Naive B cell (primary cell): Measurements from ENCODE around the gene PAK6. TPM values are rescaled to one million over a fixed set of nuclear protein-coding genes. Genes with fewer than 3 reads are reported as not detected.

ENCODE experiments used
- ATAC-seq, 2 donors: fragments of 150-1000 bp; cut with Tn5 transposase; 2 replicates each; pipeline ENCODE4 v1.10.0; 2021; ENCODE audit warnings: low read depth in 2 of 2, mild to moderate bottlenecking in 2 of 2, moderate library complexity in 2 of 2
- DNase-seq: peaks from one replicate; pipeline ENCODE4 v3.0.0; 2022
- H3K27ac Mint-ChIP-seq, 6 donors: one replicate each; pipeline ENCODE4 v1.8.0; 2020 to 2022; ENCODE audit warnings: mild to moderate bottlenecking in 6 of 6, mixed read lengths in 6 of 6, moderate library complexity in 5 of 6, inconsistent platforms in 2 of 6
- H3K27me3 Mint-ChIP-seq, 3 donors: one replicate each; pipeline ENCODE4 v1.8.0; 2021 to 2022; ENCODE audit warnings: mixed read lengths in 3 of 3, mild to moderate bottlenecking in 1 of 3
- H3K36me3 Mint-ChIP-seq, 2 donors: one replicate each; pipeline ENCODE4 v1.8.0; 2020 to 2022; ENCODE audit warnings: mixed read lengths in 2 of 2, inconsistent platforms in 1 of 2, mild to moderate bottlenecking in 1 of 2
- H3K4me1 Mint-ChIP-seq, 3 donors: one replicate each; pipeline ENCODE4 v1.8.0; 2020 to 2022; ENCODE audit warnings: mixed read lengths in 3 of 3, inconsistent platforms in 1 of 3, mild to moderate bottlenecking in 1 of 3, moderate library complexity in 1 of 3
- H3K4me3 Mint-ChIP-seq, 8 donors: one replicate each; pipeline ENCODE4 v1.8.0; 2020 to 2022; ENCODE audit warnings: mild to moderate bottlenecking in 8 of 8, mixed read lengths in 8 of 8, moderate library complexity in 8 of 8, inconsistent platforms in 2 of 8
- H3K9me3 Mint-ChIP-seq, 7 donors: one replicate each; pipeline ENCODE4 v1.8.0; 2020 to 2022; ENCODE audit warnings: mixed read lengths in 7 of 7, mild to moderate bottlenecking in 5 of 7, inconsistent platforms in 2 of 7, moderate library complexity in 1 of 7
- polyA plus RNA-seq, 6 donors: library from polyadenylated mRNA; unstranded; fragments of 300-500 nt; fragmentation: Illumina TruSeq; gene quantifications; one replicate each; pipeline ENCODE4 v1.2.3, GENCODE V29; 2021; ENCODE audit warnings: low read depth in 6 of 6

Gene PAK6
- polyA plus RNA-seq, 6 donors from 2014 or later = not detected

- no peak for DNase-seq
- Mint-ChIP-seq H3K27ac (peak overlapping the region in 1 of 6 donors; percentile 20), H3K36me3 (no peaks in the 10 kb centered on the region), H3K9me3 (no peaks in the 10 kb centered on the region), H3K27me3 (peaks cover 0 to 8% (median 7%) of the 10 kb centered on the region in 3 donors), H3K4me1 (peaks cover 25 to 28% (median 25%) of the 10 kb centered on the region in 3 donors), H3K4me3 (no peak overlapping the region)
- no peak for ATAC-seq
Measured at GRCh38 chr15:40233727-40234577, 4.9 kb upstream of the PAK6 start.

GRCh38 chr15:40234783-40235182 is 4.1 kb upstream of the PAK6 start:
- H3K4me3 Mint-ChIP-seq = peak overlapping the region in 6 of 8 donors; percentile 22 to 59 (median 45)
- no peaks in the 10 kb centered on the region for H3K9me3 Mint-ChIP-seq
- H3K36me3 Mint-ChIP-seq = no peaks in the 10 kb centered on the region
- H3K27me3 Mint-ChIP-seq = peaks cover 0 to 15% (median 14%) of the 10 kb centered on the region in 3 donors
- H3K4me1 Mint-ChIP-seq = peaks cover 31 to 35% (median 31%) of the 10 kb centered on the region in 3 donors
- ATAC-seq (no peak), DNase-seq (no peak)
- H3K27ac Mint-ChIP-seq = peak overlapping the region in 3 of 6 donors; percentile 21 to 69 (median 40)

GRCh38 chr15:40235201-40235885 is 3.5 kb upstream of the PAK6 start:
- DNase-seq (peak; percentile 44), ATAC-seq (peak; percentile 71 to 76)
- H3K4me1 Mint-ChIP-seq = peaks cover 31 to 35% (median 34%) of the 10 kb centered on the region in 3 donors
- H3K36me3 Mint-ChIP-seq = no peaks in the 10 kb centered on the region
- peak overlapping the region in 6 of 8 donors; percentile 22 to 59 (median 45) for H3K4me3 Mint-ChIP-seq
- H3K27me3 Mint-ChIP-seq = peaks cover 0 to 18% (median 16%) of the 10 kb centered on the region in 3 donors
- H3K9me3 Mint-ChIP-seq = no peaks in the 10 kb centered on the region
- peak overlapping the region in 3 of 6 donors; percentile 40 to 69 (median 53) for H3K27ac Mint-ChIP-seq

GRCh38 chr15:40239404-40239692 is 485 bp downstream of the PAK6 start:
- H3K9me3 Mint-ChIP-seq = no peaks in the 10 kb centered on the region
- H3K4me3 Mint-ChIP-seq = peak overlapping the region in 6 of 8 donors; percentile 23 to 86 (median 70)
- no peaks in the 10 kb centered on the region for H3K36me3 Mint-ChIP-seq
- H3K4me1 Mint-ChIP-seq = peaks cover 31 to 35% (median 34%) of the 10 kb centered on the region in 3 donors
- H3K27me3 Mint-ChIP-seq = peaks cover 0 to 20% (median 18%) of the 10 kb centered on the region in 3 donors
- DNase-seq (no peak), ATAC-seq (no peak)
- H3K27ac Mint-ChIP-seq = peak overlapping the region in 5 of 6 donors; percentile 33 to 97 (median 73)

- H3K27ac Mint-ChIP-seq = peak overlapping the region in 4 of 6 donors; percentile 33 to 97 (median 80)
- peak overlapping the region in 6 of 8 donors; percentile 47 to 83 (median 72) for H3K4me3 Mint-ChIP-seq
- H3K27me3 Mint-ChIP-seq = peaks cover 0 to 20% (median 18%) of the 10 kb centered on the region in 3 donors
- ATAC-seq (no peak), DNase-seq (no peak)
- peaks cover 28 to 31% (median 28%) of the 10 kb centered on the region in 3 donors for H3K4me1 Mint-ChIP-seq
- no peaks in the 10 kb centered on the region for H3K9me3 Mint-ChIP-seq
- H3K36me3 Mint-ChIP-seq = no peaks in the 10 kb centered on the region
Measured at GRCh38 chr15:40239693-40240618, 1.1 kb downstream of the PAK6 start.

GRCh38 chr15:40240619-40241221 is 1.9 kb downstream of the PAK6 start:
- ATAC-seq = no peak
- no peaks in the 10 kb centered on the region for H3K36me3 Mint-ChIP-seq

GRCh38 chr15:40241269-40242212 is 2.7 kb downstream of the PAK6 start:
- Mint-ChIP-seq H3K4me3 (no peak overlapping the region), H3K27ac (peak overlapping the region in 1 of 6 donors; percentile 94), H3K9me3 (no peaks in the 10 kb centered on the region), H3K36me3 (no peaks in the 10 kb centered on the region), H3K4me1 (peaks cover 17 to 18% (median 18%) of the 10 kb centered on the region in 3 donors), H3K27me3 (peaks cover 0 to 20% (median 18%) of the 10 kb centered on the region in 3 donors)
- DNase-seq (no peak), ATAC-seq (no peak)

More at GRCh38 chr15:40240619-40241221, 1.9 kb downstream of the PAK6 start:
- peaks cover 0 to 20% (median 18%) of the 10 kb centered on the region in 3 donors for H3K27me3 Mint-ChIP-seq
- peak overlapping the region in 2 of 6 donors; percentile 76 to 87 for H3K27ac Mint-ChIP-seq
- DNase-seq = no peak
- H3K4me1 Mint-ChIP-seq = peaks cover 21 to 23% (median 21%) of the 10 kb centered on the region in 3 donors
- H3K9me3 Mint-ChIP-seq = no peaks in the 10 kb centered on the region
- peak overlapping the region in 1 of 8 donors; percentile 31 for H3K4me3 Mint-ChIP-seq

GRCh38 chr15:40242213-40242599 is 3.3 kb downstream of the PAK6 start:
- ATAC-seq (no peak), DNase-seq (no peak)
- Mint-ChIP-seq H3K9me3 (no peaks in the 10 kb centered on the region), H3K4me1 (peaks cover 17 to 18% (median 18%) of the 10 kb centered on the region in 3 donors), H3K36me3 (no peaks in the 10 kb centered on the region), H3K27ac (peak overlapping the region in 2 of 6 donors; percentile 65 to 94), H3K27me3 (peaks cover 0 to 20% (median 18%) of the 10 kb centered on the region in 3 donors), H3K4me3 (no peak overlapping the region)

GRCh38 chr15:40242601-40243000 is 3.7 kb downstream of the PAK6 start:
- Mint-ChIP-seq H3K9me3 (no peaks in the 10 kb centered on the region), H3K27me3 (peaks cover 0 to 20% (median 18%) of the 10 kb centered on the region in 3 donors), H3K27ac (peak overlapping the region in 1 of 6 donors; percentile 51), H3K4me1 (peaks cover 17 to 18% (median 18%) of the 10 kb centered on the region in 3 donors), H3K4me3 (peak overlapping the region in 1 of 8 donors; percentile 69), H3K36me3 (no peaks in the 10 kb centered on the region)
- no peak for DNase-seq
- no peak for ATAC-seq

GRCh38 chr15:40243126-40243810 is 4.4 kb downstream of the PAK6 start:
- Mint-ChIP-seq H3K36me3 (no peaks in the 10 kb centered on the region), H3K4me3 (no peak overlapping the region), H3K27me3 (peaks cover 0 to 15% (median 12%) of the 10 kb centered on the region in 3 donors), H3K4me1 (peaks cover 12 to 15% (median 12%) of the 10 kb centered on the region in 3 donors), H3K9me3 (no peaks in the 10 kb centered on the region), H3K27ac (no peak overlapping the region)
- no peak for DNase-seq
- no peak for ATAC-seq

GRCh38 chr15:40244961-40245523 is 6.2 kb downstream of the PAK6 start:
- ATAC-seq (no peak), DNase-seq (no peak)
- Mint-ChIP-seq H3K27me3 (peaks cover 0 to 4% (median 0%) of the 10 kb centered on the region in 3 donors), H3K4me1 (peaks cover 0 to under 1% (median 0%) of the 10 kb centered on the region in 3 donors), H3K9me3 (no peaks in the 10 kb centered on the region), H3K36me3 (no peaks in the 10 kb centered on the region), H3K27ac (peak overlapping the region in 1 of 6 donors; percentile 65), H3K4me3 (no peak overlapping the region)
